Measurements from ENCODE around the gene ADM2.

ADM2 gene

GRCh38 chr22:50483977-50484853, 2.9 kb downstream of the ADM2 start:
- no peak for DNase-seq

GRCh38 chr22:50485221-50486131, 4.1 kb downstream of the ADM2 start:
- DNase-seq = no peak

GRCh38 chr22:50486561-50487289, 5.4 kb downstream of the ADM2 start, which contains the start of gene MIOX:
Gene MIOX (plus strand): TSS chr22:50486859. CDS start chr22:50486898, 39 bp downstream.
- DNase-seq = no peak

GRCh38 chr22:50487290-50488005, 6.1 kb downstream of the ADM2 start:
- no peak for DNase-seq

GRCh38 chr22:50488006-50488677, 6.8 kb downstream of the ADM2 start:
- DNase-seq = no peak

GRCh38 chr22:50488886-50489285, 7.5 kb downstream of the ADM2 start:
- DNase-seq = no peak

GRCh38 chr22:50489363-50490243, 8.3 kb downstream of the ADM2 start:
- no peak for DNase-seq

GRCh38 chr22:50490531-50491308, 9.4 kb downstream of the ADM2 start:
- no peak for DNase-seq

GRCh38 chr22:50497093-50497492, 15.8 kb downstream of the ADM2 start:
- no peak for DNase-seq

- DNase-seq = peak in 33 of 56 donors; percentile 3 to 71 (median 30)
These were observed 17.1 kb downstream of the ADM2 start for GRCh38 chr22:50498322-50498890.

GRCh38 chr22:50500452-50500851, 19.1 kb downstream of the ADM2 start:
- no peak for DNase-seq

GRCh38 chr22:50502096-50502495, 20.8 kb downstream of the ADM2 start:
- DNase-seq = no peak

GRCh38 chr22:50502628-50503474, 21.5 kb downstream of the ADM2 start:
- DNase-seq = no peak

- DNase-seq = no peak
These were observed 22.3 kb downstream of the ADM2 start for GRCh38 chr22:50503475-50504145.

GRCh38 chr22:50504369-50505211, 23.2 kb downstream of the ADM2 start:
- DNase-seq = no peak

Measured in amygdala (tissue), 56 donors.